HG03442 (cell line): ENCODE results near the gene AKIP1.
"Not testable (repeated sequence)": the region's sequence is repeated elsewhere in the genome, so short reads cannot be mapped to it uniquely, and the experiment has no call there.

Experiments used
- ATAC-seq: cut with Tn5 transposase; IDR thresholded peaks from one replicate; pipeline ENCODE4 v1.9.1; 2021; ENCODE audit warnings: mild to moderate bottlenecking, moderate library complexity; ENCODE audit not compliant: unreplicated experiment

The AKIP1 gene

GRCh38 chr11:8914661-8915018 is 3.7 kb downstream of the AKIP1 start:
- ATAC-seq: no peak

DNA sequence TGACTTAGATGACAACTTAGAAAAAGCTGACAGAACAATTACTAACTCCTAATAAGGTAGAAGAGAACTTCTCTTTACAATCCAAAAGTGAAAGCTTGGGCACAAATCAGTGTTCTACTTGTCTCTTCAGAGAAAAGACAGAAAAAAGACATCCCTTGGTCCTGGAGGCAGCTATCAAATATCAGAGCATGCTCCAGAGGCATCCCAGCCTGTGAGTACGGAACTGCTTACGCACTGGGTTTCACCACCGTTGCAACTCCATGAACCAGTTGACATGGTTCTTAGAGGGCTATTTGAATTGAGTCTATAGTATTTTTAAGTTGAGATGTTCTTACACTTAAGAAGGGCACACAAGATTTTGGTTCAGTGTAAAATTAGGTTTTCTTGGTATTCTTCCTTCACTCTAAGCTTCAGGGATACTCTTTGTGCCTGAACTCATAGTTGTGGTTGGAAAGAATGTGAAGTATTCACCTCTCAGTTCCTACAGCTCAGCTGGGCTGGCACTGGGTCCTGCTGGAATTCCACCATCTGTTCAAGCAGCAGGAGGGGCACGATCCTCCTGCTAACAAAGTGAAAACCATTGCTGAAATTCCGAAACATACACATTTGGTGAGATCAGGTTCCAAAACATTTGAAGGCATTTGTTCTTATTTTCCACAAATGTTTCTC is 6.3 kb downstream of the AKIP1 start:
- ATAC-seq: no peak

GRCh38 chr11:8922691-8923090 is 11.7 kb downstream of the AKIP1 start:
- ATAC-seq: no peak

DNA sequence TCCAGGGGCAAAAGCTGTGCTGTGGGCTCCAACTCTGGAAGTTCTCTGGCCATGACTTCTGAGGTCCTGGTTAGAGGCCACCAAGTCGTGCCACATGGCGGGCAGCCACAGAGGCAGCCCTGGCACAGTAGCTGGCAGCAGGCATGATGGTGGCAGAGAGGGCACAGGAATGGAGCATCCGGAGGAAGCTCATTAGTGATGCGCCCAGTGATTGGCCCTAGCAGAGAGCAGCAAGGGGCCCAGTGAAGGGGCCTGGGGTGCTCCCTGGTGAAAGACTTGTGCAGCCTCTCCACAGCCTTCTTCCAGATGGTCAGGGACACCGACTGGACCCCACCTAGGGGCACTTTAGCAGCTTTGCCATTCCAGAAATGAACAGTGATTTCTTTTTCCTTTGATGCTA is 14.7 kb downstream of the AKIP1 start:
- no peak for ATAC-seq

DNA sequence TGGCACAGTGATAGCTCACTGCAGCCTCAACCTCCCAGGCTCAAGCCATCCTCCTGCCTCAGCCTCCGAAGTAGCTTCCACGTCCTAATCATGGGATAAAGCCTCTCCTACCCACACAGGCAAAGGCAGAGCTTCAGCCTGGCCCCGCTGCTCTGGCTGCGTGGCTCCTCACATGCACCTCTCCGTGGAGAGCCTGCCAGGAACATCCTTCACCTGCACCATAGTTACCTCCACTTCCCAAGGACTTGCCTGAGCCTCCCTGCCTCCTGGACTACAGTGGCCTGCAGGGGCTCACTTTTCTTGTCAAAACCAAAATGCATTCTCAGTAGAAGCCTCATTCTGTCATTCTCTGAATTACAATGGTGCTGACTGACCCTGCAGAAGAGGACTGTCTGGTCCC is 15.2 kb downstream of the AKIP1 start:
- ATAC-seq: no peak

DNA sequence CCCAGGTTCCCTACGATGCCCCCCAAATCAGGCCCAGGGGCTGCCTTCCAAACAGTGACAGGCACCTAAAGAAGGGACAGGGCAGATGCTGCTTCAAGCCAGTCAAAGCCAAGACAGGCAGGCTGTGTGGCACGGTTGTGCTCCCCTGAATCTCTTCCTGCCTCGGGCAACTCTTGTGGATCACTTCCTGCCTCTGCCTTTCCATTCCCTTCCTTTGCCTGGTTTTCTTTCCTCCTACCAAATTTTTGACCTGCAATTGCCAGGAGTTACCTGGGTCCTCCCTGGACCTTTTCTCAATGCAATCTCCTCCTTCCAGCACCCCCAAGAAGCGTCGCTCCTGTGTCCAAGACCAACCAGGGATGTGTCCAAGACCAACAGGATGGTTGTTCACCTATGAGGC is 16.2 kb downstream of the AKIP1 start:
- no peak for ATAC-seq

DNA sequence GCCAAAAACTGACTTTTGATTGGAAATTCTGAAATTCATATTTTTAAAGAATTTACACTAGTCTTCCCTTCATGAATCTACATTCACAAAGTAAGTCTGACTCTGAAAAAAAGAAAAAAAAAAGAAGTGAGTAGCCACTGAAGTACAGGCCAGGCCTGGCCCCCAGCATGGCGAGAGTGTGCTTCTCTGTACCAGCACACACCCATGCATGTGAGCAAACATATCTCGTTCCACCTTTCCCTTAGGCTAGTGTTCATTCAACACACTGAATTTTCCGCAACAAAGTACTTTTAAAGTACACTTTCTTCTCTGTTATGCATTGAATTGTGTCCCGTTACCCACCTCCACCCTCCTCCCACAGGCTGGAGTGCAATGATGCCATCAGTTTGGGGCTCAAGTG is 17.2 kb downstream of the AKIP1 start:
- no peak for ATAC-seq

DNA sequence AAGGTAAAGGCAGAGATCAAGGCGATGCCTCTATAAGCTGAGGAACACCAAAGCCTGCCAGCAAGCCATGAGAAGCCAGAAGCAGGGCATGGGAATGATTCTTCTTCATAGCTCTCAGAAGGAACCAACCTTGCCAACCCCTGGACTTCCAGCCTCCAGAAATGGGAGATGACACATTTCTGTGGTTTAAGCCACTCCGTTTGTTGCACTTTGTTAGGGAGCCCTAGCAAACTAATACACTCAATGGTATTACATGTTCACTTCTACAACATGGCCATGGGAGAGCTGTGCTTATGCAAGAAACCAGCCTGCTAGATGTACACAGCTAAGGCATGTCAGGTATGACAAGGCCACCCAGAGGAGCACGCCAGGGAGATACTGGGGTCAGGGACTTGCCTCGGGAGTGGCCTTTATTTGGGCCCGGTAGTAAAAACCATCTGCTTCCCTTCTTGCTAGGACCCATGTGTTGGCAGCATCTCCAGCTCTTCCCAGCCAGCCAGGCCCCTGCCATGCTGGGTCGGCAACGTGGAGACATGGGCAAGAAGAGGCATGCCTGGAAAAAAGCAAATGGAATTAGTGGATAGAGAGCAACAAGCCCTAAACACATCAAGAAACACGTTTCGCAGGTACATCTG is 18.1 kb downstream of the AKIP1 start:
- ATAC-seq: no peak

GRCh38 chr11:8930456-8931175 is 19.6 kb downstream of the AKIP1 start:
- no peak for ATAC-seq

DNA sequence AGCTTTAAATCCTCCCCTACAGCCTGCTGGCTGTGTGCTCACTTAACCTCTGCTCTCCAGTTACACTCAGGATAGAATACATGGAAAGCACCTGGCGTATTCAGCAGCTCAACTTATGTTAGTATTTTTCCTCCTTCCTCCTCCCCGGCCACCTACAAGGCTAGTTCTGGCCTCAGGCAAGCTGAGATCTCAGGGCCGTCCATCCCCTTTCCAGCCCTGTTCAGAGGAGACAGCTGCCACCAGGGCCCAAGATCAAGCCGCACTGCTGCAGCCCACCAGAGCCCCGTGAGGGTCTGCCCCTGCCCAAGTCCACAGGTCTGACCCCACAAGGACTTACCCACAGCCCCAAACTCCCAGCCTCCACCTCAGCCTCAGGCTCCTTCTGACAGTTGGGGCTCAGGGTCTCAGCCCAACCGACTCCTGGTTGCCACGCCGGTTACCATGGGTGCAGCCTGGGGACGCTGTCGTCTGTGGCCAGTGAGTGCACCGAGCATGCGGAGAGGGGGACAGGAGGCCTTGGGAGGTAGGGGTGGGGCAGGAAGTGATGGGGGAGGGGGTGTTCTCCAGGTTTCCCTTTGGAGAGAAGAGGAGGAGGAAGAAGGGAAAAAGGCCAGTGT is 21.7 kb downstream of the AKIP1 start, which contains the start of gene C11orf16:
Gene C11orf16, minus strand, starts transcription at position 384 of the 617 bp plus-strand sequence. CDS start 639 bp downstream, outside the sequence.
- ATAC-seq: no peak

DNA sequence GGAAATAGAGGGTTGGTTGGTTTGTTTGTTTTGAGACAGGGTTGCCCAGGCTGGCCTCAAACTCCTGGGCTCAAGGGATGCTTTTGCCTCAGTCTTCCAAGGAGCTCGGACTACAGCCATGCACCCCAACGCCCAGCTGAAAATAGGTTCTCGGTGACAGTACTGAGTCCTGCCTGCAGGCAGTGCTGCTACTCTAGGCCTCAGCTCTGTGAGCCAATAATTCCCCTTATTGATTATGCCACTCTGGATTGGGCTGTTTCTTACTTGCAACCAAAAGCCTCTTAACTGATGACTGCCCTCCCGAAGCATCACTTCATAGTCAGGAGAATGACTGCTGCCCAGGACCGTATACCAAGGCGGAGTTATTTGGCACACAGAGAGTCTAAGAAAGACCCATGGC is 22.9 kb downstream of the AKIP1 start:
- no peak for ATAC-seq

GRCh38 chr11:8934742-8935488 is 23.9 kb downstream of the AKIP1 start:
- ATAC-seq: no peak

DNA sequence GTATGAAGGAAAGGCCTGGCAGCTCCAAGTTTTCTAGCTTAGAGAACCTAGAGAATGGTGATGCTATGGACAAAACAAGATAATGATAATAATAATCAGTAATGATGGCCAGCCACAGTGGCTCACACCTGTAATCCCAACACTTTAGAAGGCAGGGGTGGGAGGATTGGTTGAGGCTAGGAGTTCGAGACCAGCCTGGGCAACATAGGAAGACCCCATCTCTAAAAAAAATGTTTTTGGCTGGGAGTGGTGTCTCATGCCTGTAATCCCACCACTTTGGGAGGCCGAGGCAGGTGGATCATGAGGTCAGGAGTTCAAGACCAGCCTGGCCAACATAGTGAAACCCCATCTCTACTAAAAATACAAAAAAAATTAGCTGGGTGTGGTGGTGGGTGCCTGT is 24.8 kb downstream of the AKIP1 start:
- ATAC-seq: not testable (repeated sequence)

DNA sequence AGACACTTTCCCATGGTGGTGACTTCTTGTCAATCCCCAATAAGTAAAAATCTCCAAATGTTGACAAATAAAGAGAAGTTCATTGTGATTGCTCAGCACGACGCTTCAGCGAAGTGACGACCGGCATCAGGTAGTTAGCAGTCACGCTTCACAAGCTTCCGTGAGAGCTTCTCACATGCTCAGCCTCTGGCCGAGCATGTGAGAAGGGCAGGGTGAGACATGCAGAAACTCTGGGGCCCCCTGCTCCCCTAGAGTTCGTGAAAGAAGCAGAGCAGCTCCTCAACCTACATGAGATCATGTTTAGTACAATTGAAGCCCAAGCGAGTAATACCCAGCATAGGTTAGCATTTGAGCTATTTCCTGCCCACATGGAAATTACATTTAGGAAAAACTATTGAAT is 26.2 kb downstream of the AKIP1 start:
- ATAC-seq: no peak

- ATAC-seq: no peak
Observed at GRCh38 chr11:8937659-8938058, 26.7 kb downstream of the AKIP1 start.

DNA sequence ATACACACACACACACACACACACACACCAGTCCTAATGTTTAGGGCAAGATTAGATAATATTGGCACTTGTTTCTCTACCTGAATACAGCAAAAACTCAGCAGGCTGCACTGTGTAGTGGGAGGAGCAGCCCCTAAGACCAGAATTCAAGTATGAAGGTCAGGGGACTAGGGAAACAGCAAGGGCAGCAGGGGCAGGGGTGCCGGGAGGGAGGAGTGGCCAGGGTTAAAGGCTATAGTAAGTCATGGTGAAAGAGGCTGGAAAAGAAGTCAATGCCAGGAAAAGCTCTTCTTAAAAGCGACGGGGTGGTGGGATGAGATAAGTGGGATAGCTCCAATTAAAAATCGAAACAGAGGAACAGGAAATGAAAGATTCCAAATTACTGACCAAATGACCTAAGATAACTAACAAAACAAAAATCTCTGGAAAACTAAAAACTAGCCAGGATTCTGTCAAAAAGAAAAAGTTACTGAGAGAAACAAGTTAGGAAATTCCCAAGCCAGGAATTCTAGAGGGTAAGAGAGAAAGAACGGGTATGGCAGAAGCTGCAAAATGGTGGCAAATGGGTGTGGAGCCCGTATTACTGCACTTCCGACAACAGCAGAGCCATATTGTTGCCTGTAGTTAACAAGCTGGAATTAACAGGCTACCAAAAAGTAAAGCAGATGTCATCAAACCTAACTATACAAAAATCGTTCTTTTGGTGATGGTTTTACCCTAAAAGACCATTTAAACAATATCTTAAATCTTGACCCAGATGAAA is 30.5 kb downstream of the AKIP1 start:
- ATAC-seq: no peak

DNA sequence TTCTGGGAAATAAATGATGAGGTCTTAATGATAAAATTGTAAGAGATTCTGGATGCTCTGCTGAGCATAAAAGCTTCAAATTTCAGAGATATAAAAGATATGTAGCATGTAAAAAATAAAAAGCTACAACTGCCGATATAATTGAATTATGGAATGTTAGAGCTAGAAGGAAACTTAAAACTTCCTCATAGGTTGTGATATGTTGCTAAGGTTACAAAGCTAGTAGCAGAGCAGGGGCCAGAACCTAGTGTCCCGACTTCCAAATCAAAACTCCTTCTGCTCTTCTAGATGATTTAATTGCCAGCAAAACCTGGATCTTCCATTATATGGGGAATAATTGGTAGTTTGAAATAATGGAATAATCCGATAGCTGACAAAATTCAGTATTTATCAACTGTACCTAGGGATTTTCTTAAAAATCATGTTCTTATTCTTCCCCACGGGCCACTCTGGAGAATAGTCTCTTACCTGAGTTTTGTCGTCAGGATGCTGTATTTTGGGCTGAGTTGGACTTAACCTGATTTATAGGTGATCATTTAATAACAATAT is 31.6 kb downstream of the AKIP1 start, which contains the start of gene ASCL3:
Gene ASCL3, minus strand, starts transcription at position 499 of the 549 bp plus-strand sequence. CDS start 4,855 bp downstream, outside the sequence.
- ATAC-seq: no peak

- no peak for ATAC-seq
Observed at GRCh38 chr11:8947230-8947943, 36.4 kb downstream of the AKIP1 start.

- ATAC-seq: no peak
Observed at GRCh38 chr11:8948886-8949285, 37.9 kb downstream of the AKIP1 start.
